ENCODE data around the gene LRRC18. TPM values are rescaled to one million over a fixed set of nuclear protein-coding genes. Genes with fewer than 3 reads are reported as not detected.

LRRC18 gene
- total and polyA plus RNA-seq, 2 of the 13 experiments (the other 11 are each of a cell fraction or from before 2014, with no cell fraction given) = not detected

DNA sequence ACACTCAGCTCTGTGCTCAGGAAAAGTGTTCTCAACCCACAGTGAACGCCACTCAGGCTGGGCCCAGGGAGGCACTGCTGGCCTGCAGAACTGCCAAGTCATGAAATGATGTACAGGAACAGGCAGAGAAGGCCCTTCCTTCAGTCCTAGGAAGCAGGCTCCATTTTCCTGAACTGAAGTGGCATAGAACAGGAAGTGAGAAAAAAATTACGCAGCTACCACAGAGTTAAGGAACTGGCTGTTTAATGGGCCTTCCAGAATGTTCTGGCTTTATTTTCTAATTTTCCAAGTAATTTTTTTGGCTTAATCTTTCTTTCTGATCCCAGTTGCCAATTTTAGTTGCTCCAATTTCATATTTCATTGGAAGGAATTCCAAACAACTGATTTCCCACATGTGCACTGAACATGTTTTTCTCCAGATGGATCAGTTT is 39.3 kb downstream of the LRRC18 start (continued):
- TF ChIP-seq NFYB (CRISPR knock-in tag; IDR thresholded peaks at IDR 0.05) (no peak), MBD4 (IDR thresholded peaks at IDR 0.05; ENCODE audit: borderline replicate concordance, low read length) (no peak), BHLHE40 (IDR thresholded peaks at IDR 0.05; ENCODE audit: low read length) (no peak), DMAP1 (CRISPR knock-in tag; IDR thresholded peaks at IDR 0.05) (no peak), HDAC6 (IDR thresholded peaks at IDR 0.05; ENCODE audit: low read depth, low read length) (no peak), WIZ (CRISPR knock-in tag; IDR thresholded peaks at IDR 0.05) (no peak), SAP130 (CRISPR knock-in tag; IDR thresholded peaks at IDR 0.05; ENCODE audit: low read depth) (no peak), TARDBP (CRISPR knock-in tag; IDR thresholded peaks at IDR 0.05) (no peak), TOE1 (CRISPR knock-in tag; IDR thresholded peaks at IDR 0.05) (no peak), SMARCE1 (IDR thresholded peaks at IDR 0.05; ENCODE audit: borderline replicate concordance) (no peak)
- TF ChIP-seq, protein P1, sequence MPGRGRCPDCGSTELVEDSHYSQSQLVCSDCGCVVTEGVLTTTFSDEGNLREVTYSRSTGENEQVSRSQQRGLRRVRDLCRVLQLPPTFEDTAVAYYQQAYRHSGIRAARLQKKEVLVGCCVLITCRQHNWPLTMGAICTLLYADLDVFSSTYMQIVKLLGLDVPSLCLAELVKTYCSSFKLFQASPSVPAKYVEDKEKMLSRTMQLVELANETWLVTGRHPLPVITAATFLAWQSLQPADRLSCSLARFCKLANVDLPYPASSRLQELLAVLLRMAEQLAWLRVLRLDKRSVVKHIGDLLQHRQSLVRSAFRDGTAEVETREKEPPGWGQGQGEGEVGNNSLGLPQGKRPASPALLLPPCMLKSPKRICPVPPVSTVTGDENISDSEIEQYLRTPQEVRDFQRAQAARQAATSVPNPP (CRISPR knock-in tag; IDR thresholded peaks at IDR 0.05) = no peak
- TF ChIP-seq, protein P2, sequence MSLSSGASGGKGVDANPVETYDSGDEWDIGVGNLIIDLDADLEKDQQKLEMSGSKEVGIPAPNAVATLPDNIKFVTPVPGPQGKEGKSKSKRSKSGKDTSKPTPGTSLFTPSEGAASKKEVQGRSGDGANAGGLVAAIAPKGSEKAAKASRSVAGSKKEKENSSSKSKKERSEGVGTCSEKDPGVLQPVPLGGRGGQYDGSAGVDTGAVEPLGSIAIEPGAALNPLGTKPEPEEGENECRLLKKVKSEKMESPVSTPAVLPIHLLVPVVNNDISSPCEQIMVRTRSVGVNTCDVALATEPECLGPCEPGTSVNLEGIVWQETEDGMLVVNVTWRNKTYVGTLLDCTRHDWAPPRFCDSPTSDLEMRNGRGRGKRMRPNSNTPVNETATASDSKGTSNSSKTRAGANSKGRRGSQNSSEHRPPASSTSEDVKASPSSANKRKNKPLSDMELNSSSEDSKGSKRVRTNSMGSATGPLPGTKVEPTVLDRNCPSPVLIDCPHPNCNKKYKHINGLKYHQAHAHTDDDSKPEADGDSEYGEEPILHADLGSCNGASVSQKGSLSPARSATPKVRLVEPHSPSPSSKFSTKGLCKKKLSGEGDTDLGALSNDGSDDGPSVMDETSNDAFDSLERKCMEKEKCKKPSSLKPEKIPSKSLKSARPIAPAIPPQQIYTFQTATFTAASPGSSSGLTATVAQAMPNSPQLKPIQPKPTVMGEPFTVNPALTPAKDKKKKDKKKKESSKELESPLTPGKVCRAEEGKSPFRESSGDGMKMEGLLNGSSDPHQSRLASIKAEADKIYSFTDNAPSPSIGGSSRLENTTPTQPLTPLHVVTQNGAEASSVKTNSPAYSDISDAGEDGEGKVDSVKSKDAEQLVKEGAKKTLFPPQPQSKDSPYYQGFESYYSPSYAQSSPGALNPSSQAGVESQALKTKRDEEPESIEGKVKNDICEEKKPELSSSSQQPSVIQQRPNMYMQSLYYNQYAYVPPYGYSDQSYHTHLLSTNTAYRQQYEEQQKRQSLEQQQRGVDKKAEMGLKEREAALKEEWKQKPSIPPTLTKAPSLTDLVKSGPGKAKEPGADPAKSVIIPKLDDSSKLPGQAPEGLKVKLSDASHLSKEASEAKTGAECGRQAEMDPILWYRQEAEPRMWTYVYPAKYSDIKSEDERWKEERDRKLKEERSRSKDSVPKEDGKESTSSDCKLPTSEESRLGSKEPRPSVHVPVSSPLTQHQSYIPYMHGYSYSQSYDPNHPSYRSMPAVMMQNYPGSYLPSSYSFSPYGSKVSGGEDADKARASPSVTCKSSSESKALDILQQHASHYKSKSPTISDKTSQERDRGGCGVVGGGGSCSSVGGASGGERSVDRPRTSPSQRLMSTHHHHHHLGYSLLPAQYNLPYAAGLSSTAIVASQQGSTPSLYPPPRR (CRISPR knock-in tag; IDR thresholded peaks at IDR 0.05; ENCODE audit: borderline replicate concordance) = no peak
